Heart right ventricle (tissue), 16 donors: Measurements from ENCODE around the gene ARHGAP1. TPM values are rescaled to one million over a fixed set of nuclear protein-coding genes. Genes with fewer than 3 reads are reported as not detected.

Source experiments
- ATAC-seq, 8 donors: fragments of 200-7000 bp; cut with Tn5 transposase; one replicate each; pipeline ENCODE4 v1.9.1; 2020; ENCODE audit warnings: mild to moderate bottlenecking in 8 of 8, moderate library complexity in 8 of 8, moderate number of reproducible peaks in 1 of 8
- DNase-seq, 2 donors: peaks; one replicate each; pipeline ENCODE4 v3.0.0-alpha.2; 2020
- H3K27ac ChIP-seq, 10 donors: fragments of 200-600 bp; sonication (generic) in 2 of 10; one replicate each; pipeline versions ENCODE4 v1.5.0 to v1.8.0; 2020 to 2022; ENCODE audit warnings: mild to moderate bottlenecking in 3 of 10
- H3K27me3 ChIP-seq, 7 donors: fragments of 200-600 bp; one replicate each; pipeline ENCODE4 v1.8.0; 2021 to 2022; ENCODE audit warnings: mild to moderate bottlenecking in 2 of 7
- H3K36me3 ChIP-seq, 9 donors: fragments of 200-600 bp; sonication (generic) in 1 of 9; one replicate each; pipeline versions ENCODE4 v1.5.0 to v1.8.0; 2020 to 2022; ENCODE audit warnings: mild to moderate bottlenecking in 2 of 9
- H3K4me1 ChIP-seq, 9 donors: fragments of 200-600 bp; sonication (generic) in 1 of 9; one replicate each; pipeline versions ENCODE4 v1.5.0 to v1.8.0; 2020 to 2022; ENCODE audit warnings: mild to moderate bottlenecking in 4 of 9
- H3K4me3 ChIP-seq, 10 donors: fragments of 200-600 bp; sonication (generic) in 2 of 10; one replicate each; pipeline versions ENCODE4 v1.5.0 to v1.8.0; 2020 to 2022; ENCODE audit warnings: mild to moderate bottlenecking in 7 of 10, moderate library complexity in 2 of 10
- H3K9me3 ChIP-seq, 11 donors: fragments of 200-600 bp in 10 of 11; sonication (generic) in 2 of 11; one replicate each; pipeline versions ENCODE4 v1.5.0 to v1.8.0; 2013 to 2022; ENCODE audit warnings: mild to moderate bottlenecking in 2 of 11, control low read depth in 1 of 11, moderate library complexity in 1 of 11
- WGBS, 2 donors: extraction: QIAGEN DNeasy Blood & Tissue Kit; methylation state at CpG; one replicate each; pipeline ENCODE4 v1.1.7; 2013; ENCODE audit warnings: inconsistent platforms in 1 of 2; 5-methylcytosine and 5-hydroxymethylcytosine counted together
- intact Hi-C, 10 donors: fragments of 100-400 bp; cut with DNase I; formaldehyde crosslinking; loops; one replicate each; pipeline versions ENCODE4 v1.11.1 to v1.14.2; 2022
- polyA plus RNA-seq, 2 donors: library from polyadenylated mRNA; stranded (reverse); fragments of 200-250 nt; gene quantifications; one replicate each; pipeline ENCODE4 v1.2.3, GENCODE V29; 2013
- total RNA-seq, 10 donors: library from RNA; stranded (reverse); fragmentation: NEBNext Ultra II Directional in 3 of 10; extraction: Animal tissue kit (Norgen Biotek cat#: 25700) in 3 of 10; gene quantifications; one replicate each; pipeline versions ENCODE4 v1.2.1 to v1.2.4, GENCODE V29; 2021 to 2023
- TF ChIP-seq, protein P1 (sequence below), 9 donors: fragments of 200-600 bp; sonication (generic) in 2 of 9; IDR thresholded peaks; one replicate each; pipeline versions ENCODE4 v1.5.0 to v1.8.0; 2021 to 2022; ENCODE audit warnings: antibody characterized with exemption in 9 of 9, mild to moderate bottlenecking in 5 of 9, moderate library complexity in 1 of 9
- donor health status: Arrhythmogenic right ventricular cardiomyopathy.
- donor health status: ischemic (EF 13 %, LVEDD 7.1; RV severe dilation, severe dysfunction).
- donor health status: healthy with polysubstance abuse.
- donor health status: DM: no; HTN: yes; CAD: no.
- donor health status: DM: no; HTN: no; CAD: no.
- donor health status: ischemic (EF 25% LVEDD 6.9; RV normal size, moderate dysfunction).
- donor health status: ischemic (EF 25% LVEDD 5.7; RV mildly dilated, moderate dysfunction).
- donor health status: healthy.
- donor health status: DM: yes; HTN: yes; CAD: no.
- donor health status: Ischemic cardiomyopathy.
- donor health status: ischemic (EF 35%, LVEDD 5.7; RV mildly dilated, moderate dysfunction).
- donor health status: nonischemic (EF 11% LVEDD 7.7; RV severe dilation, severe dysfunction).
- donor health status: DM: yes; HTN: yes; CAD: no.
- donor health status: PGD.
- donor health status: ischemic (EF 29% LVEDD 5.4; RV normal size, mild dysfunction).
- donor health status: nonischemic (EF 23%, LVEDD 6.1; RV moderate dilation, normal function).

The ARHGAP1 gene
- total and polyA plus RNA-seq, 12 donors = 28.4 to 268 (median 124) TPM

DNA sequence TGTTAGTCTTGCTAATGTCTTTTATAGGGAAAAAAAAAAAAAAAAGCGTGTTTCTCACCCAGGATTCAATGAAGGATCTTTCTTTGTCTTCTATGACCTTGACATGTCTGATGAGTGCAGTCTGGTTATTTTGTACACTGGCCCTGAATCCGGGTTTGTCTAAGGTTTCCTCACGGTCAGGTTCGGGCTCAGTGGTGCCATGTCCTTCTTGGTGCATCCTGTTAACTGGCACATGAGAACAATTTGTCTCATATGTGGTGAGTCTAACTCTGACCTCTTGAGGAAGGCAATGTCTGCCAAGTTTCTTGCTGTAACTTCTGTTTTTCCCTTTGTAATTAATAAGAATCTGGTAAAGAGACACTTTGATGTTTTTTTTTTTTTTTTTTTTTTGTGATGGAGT is 31.1 kb upstream of the ARHGAP1 start:
- ATAC-seq (no peak), DNase-seq (no peak)
- Histone ChIP-seq H3K4me3 (no peak overlapping the region), H3K4me1 (no peaks in the 10 kb centered on the region), H3K27me3 (no peaks in the 10 kb centered on the region), H3K9me3 (no peaks in the 10 kb centered on the region), H3K36me3 (no peaks in the 10 kb centered on the region), H3K27ac (no peak overlapping the region)
- 87 to 90% methylated on average over 4 of the region's 4 CpGs for WGBS, 2 donors
- intact Hi-C loops = no loop called here
- TF ChIP-seq, protein P1, sequence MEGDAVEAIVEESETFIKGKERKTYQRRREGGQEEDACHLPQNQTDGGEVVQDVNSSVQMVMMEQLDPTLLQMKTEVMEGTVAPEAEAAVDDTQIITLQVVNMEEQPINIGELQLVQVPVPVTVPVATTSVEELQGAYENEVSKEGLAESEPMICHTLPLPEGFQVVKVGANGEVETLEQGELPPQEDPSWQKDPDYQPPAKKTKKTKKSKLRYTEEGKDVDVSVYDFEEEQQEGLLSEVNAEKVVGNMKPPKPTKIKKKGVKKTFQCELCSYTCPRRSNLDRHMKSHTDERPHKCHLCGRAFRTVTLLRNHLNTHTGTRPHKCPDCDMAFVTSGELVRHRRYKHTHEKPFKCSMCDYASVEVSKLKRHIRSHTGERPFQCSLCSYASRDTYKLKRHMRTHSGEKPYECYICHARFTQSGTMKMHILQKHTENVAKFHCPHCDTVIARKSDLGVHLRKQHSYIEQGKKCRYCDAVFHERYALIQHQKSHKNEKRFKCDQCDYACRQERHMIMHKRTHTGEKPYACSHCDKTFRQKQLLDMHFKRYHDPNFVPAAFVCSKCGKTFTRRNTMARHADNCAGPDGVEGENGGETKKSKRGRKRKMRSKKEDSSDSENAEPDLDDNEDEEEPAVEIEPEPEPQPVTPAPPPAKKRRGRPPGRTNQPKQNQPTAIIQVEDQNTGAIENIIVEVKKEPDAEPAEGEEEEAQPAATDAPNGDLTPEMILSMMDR (IDR thresholded peaks at IDR 0.05) = no peak

DNA sequence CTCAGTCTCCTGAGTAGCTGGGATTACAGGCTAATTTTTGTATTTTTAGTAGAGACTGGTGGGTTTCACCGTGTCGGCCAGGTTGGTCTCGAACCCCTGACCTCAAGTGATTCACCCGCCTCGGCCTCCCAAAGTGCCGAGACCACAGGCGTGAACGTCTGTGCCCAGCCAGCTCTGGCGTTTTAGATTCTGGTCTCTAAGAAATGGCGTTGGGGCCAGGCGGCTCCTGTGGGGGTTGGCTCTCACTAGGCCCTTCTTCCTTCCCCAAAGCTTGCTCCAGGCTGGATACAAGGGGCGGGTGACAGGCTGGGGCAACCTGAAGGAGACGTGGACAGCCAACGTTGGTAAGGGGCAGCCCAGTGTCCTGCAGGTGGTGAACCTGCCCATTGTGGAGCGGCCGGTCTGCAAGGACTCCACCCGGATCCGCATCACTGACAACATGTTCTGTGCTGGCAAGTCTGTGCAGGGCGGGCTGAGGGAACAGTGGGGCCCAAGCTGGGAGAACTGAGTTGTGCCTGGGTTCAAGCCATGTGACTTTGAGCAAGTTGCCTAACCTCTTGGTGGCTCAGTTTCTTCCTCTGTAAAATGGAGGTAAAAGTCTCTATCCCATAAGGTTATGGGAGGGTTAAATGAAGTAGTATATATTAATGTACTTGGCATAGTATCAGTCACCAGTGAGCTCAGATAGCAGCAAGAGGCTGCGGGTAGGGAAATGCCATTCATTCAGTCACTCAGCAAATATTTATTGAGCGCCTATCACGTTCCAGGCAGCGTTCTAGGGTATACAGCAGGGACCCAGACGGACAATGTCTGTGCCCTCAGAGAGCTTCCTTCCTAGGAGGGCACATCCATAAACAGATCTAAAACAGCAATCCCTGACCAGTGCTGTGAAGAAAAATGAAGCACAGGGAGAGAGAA is 28.9 kb upstream of the ARHGAP1 start:
- WGBS, 2 donors = 82% methylated on average over 24 of the region's 24 CpGs
- intact Hi-C loops = no loop called here

DNA sequence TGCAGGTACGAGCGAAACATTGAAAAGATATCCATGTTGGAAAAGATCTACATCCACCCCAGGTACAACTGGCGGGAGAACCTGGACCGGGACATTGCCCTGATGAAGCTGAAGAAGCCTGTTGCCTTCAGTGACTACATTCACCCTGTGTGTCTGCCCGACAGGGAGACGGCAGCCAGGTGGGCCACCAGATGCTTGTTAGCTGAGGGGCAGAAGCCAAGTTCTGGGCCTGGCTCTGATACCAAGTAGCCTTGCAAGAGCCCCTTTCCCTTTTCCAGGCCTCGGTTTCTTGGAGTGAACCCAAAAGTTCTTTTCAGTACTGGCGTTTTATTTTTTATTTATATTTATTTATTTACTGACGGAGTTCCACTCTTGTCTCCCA is 28.2 kb upstream of the ARHGAP1 start:
- no peak overlapping the region for H3K27ac ChIP-seq
- no peaks in the 10 kb centered on the region for H3K36me3 ChIP-seq
- intact Hi-C loops = no loop called here
- TF ChIP-seq, protein P1 (IDR thresholded peaks at IDR 0.05) = no peak
- H3K9me3 ChIP-seq = no peaks in the 10 kb centered on the region
- ATAC-seq = no peak
- no peak overlapping the region for H3K4me3 ChIP-seq
- WGBS, 2 donors = 87% methylated on average over 9 of the region's 9 CpGs
- H3K4me1 ChIP-seq = no peaks in the 10 kb centered on the region
- DNase-seq = no peak
- no peaks in the 10 kb centered on the region for H3K27me3 ChIP-seq

More for the DNA sequence above, 28.9 kb upstream of the ARHGAP1 start:
- DNase-seq (no peak), ATAC-seq (peak in 1 of 8 donors; percentile 9)
- TF ChIP-seq, protein P1 (IDR thresholded peaks at IDR 0.05) = no peak
- Histone ChIP-seq H3K4me3 (no peak overlapping the region), H3K36me3 (no peaks in the 10 kb centered on the region), H3K9me3 (no peaks in the 10 kb centered on the region), H3K4me1 (no peaks in the 10 kb centered on the region), H3K27me3 (no peaks in the 10 kb centered on the region), H3K27ac (no peak overlapping the region)

DNA sequence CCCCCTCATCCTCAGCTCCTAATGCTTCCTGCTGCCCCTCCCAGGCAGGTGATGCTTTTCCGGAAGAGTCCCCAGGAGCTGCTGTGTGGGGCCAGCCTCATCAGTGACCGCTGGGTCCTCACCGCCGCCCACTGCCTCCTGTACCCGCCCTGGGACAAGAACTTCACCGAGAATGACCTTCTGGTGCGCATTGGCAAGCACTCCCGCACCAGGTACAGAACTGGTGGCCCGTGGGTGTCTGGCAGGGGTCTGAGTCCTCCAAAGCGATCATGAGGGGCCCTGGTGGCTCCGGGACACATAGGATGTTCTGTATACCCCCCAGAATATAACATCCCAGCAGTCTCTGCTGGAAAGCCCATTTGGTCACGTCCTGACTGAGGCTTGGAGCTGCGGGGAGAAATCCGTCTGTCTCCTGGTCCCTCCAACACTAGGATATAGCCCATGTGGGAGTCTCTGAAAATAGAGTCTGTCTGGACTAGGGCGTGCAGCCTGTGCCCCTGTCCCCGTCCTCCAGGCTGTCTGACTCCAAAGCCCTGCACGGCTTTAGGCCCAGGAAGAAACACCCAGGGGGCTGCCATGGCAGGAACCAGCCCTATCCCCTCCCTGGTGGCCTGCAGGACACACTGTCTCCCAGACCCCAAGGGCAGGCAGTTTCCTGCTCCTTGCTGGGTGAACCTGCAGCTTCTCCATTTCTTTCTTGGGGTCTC is 27.7 kb upstream of the ARHGAP1 start:
- ATAC-seq (no peak), DNase-seq (no peak)
- Histone ChIP-seq H3K4me3 (no peak overlapping the region), H3K27me3 (no peaks in the 10 kb centered on the region), H3K36me3 (no peaks in the 10 kb centered on the region), H3K9me3 (no peaks in the 10 kb centered on the region), H3K27ac (no peak overlapping the region), H3K4me1 (no peaks in the 10 kb centered on the region)
- 85 to 88% methylated on average over 17 of the region's 17 CpGs for WGBS, 2 donors
- intact Hi-C loops = no loop called here
- TF ChIP-seq, protein P1 (IDR thresholded peaks at IDR 0.05) = no peak
